GM12872 (cell line): ENCODE results near the gene KDM4B.

Source experiments
- TF ChIP-seq, protein P1 (sequence below): IDR thresholded peaks from 3 replicates; pipeline ENCODE4 v1.5.1; 2011; ENCODE audit warnings: low read depth, mild to moderate bottlenecking, low read length, moderate library complexity; ENCODE audit not compliant: insufficient read depth

The KDM4B gene

DNA sequence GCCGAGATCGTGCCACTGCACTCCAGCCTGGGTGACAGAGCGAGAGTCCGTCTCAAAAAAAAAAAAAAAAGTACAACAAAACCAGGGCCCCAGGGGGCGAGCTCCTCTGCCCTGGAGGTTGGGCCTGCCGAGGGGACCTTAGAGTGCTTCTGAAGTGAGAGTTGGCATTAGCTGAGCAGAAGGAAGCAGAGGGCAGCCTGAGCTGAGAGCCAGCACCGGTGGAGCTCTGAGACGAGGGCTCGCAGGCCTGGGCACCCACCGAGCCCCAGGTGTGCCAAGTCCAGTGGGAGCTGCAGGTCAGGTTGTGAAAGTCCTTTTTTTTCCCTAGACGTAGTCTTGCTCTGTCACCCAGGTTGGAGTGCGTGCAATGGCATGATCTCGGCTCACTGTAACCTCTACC is 46.0 kb downstream of the KDM4B start:
- TF ChIP-seq, protein P1, sequence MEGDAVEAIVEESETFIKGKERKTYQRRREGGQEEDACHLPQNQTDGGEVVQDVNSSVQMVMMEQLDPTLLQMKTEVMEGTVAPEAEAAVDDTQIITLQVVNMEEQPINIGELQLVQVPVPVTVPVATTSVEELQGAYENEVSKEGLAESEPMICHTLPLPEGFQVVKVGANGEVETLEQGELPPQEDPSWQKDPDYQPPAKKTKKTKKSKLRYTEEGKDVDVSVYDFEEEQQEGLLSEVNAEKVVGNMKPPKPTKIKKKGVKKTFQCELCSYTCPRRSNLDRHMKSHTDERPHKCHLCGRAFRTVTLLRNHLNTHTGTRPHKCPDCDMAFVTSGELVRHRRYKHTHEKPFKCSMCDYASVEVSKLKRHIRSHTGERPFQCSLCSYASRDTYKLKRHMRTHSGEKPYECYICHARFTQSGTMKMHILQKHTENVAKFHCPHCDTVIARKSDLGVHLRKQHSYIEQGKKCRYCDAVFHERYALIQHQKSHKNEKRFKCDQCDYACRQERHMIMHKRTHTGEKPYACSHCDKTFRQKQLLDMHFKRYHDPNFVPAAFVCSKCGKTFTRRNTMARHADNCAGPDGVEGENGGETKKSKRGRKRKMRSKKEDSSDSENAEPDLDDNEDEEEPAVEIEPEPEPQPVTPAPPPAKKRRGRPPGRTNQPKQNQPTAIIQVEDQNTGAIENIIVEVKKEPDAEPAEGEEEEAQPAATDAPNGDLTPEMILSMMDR: no peak

DNA sequence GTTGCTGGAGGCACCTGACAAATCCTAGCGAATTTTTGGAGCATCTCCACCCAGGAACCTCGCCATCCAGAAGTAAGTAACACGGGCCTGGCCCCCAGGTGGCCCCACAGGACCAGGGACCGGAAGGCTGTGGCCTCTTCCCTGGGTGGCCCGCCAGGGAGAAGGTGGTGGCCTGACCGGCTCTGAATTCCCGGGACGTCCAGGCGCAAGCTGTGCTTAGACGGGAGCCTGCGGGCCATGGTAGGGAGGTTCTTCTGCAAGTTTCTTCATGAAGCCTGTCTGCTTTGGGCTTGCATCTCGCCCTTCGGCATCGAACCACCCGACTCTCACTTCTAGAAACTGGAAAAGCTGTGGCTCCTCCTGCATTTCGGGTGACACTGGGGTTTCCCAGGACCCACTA is 47.4 kb downstream of the KDM4B start:
- TF ChIP-seq, protein P1: no peak

DNA sequence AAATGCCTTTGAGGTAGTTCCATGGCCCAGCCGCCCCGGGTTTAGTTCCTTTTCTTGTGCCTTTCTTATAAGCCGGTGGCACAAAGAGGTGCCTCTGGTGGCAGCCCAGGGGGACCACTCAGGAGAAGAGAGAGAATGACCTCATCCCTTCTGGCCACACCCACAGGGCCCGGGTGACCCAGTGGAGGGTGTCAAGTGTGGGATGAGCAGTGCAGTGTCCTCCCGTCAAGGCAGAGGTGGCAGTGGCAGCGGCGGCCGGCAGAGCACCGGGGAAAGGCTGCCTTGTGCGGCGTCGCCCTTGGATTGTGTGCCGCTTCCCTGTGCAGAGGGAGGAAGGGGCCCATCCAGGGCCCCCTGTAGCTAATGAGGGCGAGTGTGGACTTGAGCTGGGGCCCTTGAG is 47.9 kb downstream of the KDM4B start:
- TF ChIP-seq, protein P1: no peak

DNA sequence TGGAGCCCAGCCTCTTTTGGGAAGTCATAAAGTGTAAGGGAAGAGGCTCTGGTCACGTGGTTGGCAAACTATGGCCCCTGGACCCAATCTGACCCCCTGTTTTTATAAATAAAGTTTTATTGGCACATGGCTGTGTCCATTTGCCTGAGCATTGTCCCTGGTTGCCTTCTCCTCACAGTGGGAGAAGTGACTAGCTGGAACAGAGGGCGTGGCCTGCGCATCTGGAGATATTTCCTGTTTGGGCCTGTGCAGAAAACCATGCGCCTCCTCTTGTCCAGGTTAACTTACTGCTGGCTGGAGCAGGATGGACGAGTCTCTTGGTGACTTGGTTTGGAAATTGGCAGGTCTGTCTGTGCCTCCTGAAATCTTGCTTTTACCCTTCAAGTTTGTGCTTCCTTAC is 48.3 kb downstream of the KDM4B start:
- TF ChIP-seq, protein P1: no peak

DNA sequence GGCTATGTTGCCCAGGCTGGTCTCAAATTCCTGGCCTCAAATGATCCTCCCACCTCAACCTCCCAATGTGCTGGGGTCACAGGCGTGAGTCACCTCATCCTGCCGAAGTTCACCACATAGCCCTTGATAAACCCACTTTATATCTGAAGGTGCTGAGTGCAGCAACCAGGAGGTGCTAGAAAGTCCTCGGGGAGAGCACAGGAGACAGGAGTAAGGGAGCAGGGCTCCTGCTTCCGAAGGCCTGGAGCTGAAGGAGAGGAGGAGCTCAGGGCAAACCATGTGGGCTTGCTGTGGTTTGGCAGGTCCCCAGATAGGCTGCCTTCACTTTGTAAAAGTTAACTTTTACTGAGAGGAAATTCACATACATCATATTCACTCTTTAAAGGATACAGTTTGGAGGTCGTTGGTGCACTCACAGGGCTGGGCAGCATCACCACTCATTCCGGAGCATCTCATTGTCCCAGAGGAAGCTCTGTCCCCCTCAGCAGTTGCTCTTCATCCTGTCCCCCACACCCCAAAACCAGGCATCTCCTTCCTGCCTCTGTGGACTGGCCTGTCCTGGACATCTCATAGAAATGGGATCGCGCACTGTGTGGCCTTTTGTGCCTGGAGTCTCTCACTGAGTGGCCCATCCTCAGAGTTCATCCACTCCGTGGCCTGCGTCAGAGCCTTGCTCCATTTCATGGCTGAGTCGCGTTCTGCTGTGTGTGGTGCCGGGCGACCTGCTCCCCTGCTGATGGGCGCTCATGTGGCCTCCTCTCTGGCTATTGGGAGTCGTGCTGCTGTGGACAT is 49.5 kb downstream of the KDM4B start:
- TF ChIP-seq, protein P1: no peak

DNA sequence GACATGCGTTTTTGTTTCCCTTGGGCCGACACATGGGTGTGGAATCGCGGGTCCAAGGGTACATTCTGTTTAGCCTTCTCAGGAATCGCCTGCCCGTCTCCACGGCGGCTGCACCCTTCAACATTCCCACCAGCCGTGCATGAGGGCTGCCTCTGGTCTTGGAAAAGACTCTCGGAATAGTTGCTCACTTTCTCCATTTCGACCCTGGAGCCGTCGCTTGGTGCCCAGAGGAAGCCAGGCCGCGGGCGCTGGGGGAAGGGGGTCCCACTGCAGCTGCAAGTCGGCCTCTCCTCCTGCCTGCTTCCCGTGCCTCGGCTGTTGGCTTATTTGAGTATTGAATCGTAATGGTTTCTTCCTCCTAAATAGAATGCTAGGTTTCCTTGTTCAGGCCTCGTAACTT is 51.5 kb downstream of the KDM4B start:
- TF ChIP-seq, protein P1: no peak

DNA sequence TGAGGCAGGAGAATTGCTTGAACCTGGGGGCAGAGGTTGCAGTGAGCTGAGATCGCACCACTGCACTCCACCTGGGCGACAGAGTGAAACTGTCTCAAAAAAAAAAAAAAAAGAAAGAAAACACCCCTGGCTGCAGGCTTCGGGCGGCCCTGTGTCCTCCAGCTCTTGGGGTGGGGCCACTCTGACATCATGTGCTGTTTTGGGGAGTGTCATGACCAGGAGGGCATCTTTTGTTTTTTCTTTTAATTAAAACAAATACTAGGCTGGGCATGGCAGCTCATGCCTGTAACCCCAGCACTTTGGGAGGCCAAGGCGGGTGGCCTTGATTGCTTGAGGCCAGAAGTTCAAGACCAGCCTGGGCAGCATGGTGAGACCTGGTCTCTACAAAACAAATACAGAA is 52.1 kb downstream of the KDM4B start:
- TF ChIP-seq, protein P1: no peak
